Esophagus muscularis mucosa (tissue), 4 donors: ENCODE results near the gene NLRP9. TPM values are rescaled to one million over a fixed set of nuclear protein-coding genes. Genes with fewer than 3 reads are reported as not detected.

Experiments used
- DNase-seq: peaks from one replicate; pipeline ENCODE4 v3.0.0-alpha.2; 2017; ENCODE audit errors: extremely low spot score
- H3K27ac ChIP-seq, 4 donors: fragments of 200-600 bp; sonication (generic); replicated peaks in 1 of 4; 1 replicate in 3 of 4; 2 replicates in 1 of 4; pipeline ENCODE4 v1.5.1; 2016 to 2019; ENCODE audit warnings: mild to moderate bottlenecking in 1 of 4
- H3K27me3 ChIP-seq, 4 donors: fragments of 200-600 bp; sonication (generic); one replicate each; pipeline versions ENCODE4 v1.5.1 to v1.6.0; 2016 to 2019
- H3K36me3 ChIP-seq, 4 donors: fragments of 200-600 bp; sonication (generic); one replicate each; pipeline ENCODE4 v1.5.1; 2016 to 2019
- H3K4me1 ChIP-seq, 4 donors: fragments of 200-600 bp; sonication (generic); one replicate each; pipeline ENCODE4 v1.5.1; 2016 to 2019
- H3K4me3 ChIP-seq, 4 donors: fragments of 200-600 bp; sonication (generic); 1 replicate in 2 of 4; 2 replicates in 2 of 4; pipeline ENCODE4 v1.5.1; 2016 to 2019; ENCODE audit warnings: mild to moderate bottlenecking in 4 of 4, moderate library complexity in 1 of 4
- H3K9me3 ChIP-seq, 4 donors: fragments of 200-600 bp; sonication (generic); 1 replicate in 3 of 4; 2 replicates in 1 of 4; pipeline ENCODE4 v1.5.1; 2016 to 2019
- EP300 ChIP-seq: sonication (generic); formaldehyde crosslinking; IDR thresholded peaks from one replicate; pipeline ENCODE4 v1.6.1; 2017; ENCODE audit warnings: antibody characterized with exemption
- POLR2A ChIP-seq: fragments of 450-650 bp; IDR thresholded peaks from one replicate; pipeline ENCODE4 v1.6.1; 2017; ENCODE audit warnings: antibody characterized with exemption, moderate library complexity, mild to moderate bottlenecking, low read depth
- POLR2AphosphoS5 ChIP-seq, 2 donors: sonication (generic); formaldehyde crosslinking; IDR thresholded peaks; one replicate each; pipeline ENCODE4 v1.6.1; 2017; ENCODE audit warnings: antibody characterized with exemption in 2 of 2
- WGBS: methylation state at CpG from one replicate; pipeline ENCODE4 v1.1.5; 2018; 5-methylcytosine and 5-hydroxymethylcytosine counted together
- intact Hi-C: fragments of 100-400 bp; cut with DNase I; formaldehyde crosslinking; loops from one replicate; pipeline ENCODE4 v1.15.1; 2023
- total RNA-seq, 4 donors: library from RNA; depleted of rRNA; stranded (reverse); fragments of >200 nt; gene quantifications; one replicate each; pipeline versions ENCODE4 v1.1.0 to v1.2.1, GENCODE V29; 2016
- TF ChIP-seq, protein P1 (sequence below), 3 experiments: fragments of 200-600 bp in 2 of 3; fragments of 450-650 bp in 1 of 3; sonication (generic) in 2 of 3; IDR thresholded peaks; one replicate each; pipeline ENCODE4 v1.5.1; 2017 to 2019; ENCODE audit warnings: antibody characterized with exemption in 3 of 3, mild to moderate bottlenecking in 2 of 3, moderate library complexity in 1 of 3

Gene NLRP9
- total RNA-seq, 4 donors from 2014 or later, result not detected

DNA sequence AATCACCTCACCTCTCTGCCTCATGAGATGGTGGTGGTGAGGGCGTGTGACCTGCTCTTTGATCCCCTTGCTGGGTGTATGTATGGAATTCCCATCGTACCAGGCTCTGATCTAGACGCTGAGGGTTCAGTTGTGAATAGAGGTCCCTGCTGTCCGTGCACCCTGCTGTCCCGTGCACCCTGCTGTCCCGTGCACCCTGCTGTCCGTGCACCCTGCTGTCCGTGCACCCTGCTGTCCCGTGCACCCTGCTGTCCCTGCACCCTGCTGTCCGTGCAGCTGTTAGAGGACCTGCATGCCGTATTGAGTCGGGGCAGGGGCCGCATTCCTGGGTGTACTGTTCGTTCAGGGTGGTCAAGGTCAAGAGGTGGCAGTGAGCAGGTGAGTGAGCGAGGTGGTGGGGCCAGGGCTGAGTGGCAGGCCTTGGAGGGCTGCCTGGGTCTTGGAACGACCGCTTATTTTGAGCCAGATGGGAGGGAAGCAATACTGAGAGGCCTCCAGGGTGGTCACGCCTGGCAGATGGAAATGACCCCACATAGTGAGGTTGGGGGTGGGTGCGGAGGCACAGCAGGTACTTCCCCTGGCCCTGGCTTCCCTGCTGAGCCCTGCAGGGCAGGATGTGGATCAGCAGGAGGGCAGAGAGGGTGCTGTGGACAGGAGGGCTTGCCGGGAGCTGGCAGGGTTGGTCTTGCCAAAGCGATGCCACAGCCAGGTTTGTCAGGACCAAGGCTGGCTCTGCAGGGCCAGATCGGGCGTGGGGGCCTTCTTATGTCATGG lies 67.7 kb downstream of the NLRP9 start:
- Histone ChIP-seq H3K4me1 (peaks cover 7 to 52% (median 23%) of the 10 kb centered on the region in 4 donors), H3K27ac (no peak overlapping the region), H3K27me3 (no peaks in the 10 kb centered on the region), H3K4me3 (no peak overlapping the region), H3K9me3 (no peaks in the 10 kb centered on the region), H3K36me3 (peaks cover 52 to 85% (median 78%) of the 10 kb centered on the region in 4 donors)
- intact Hi-C loops, result no loop called here
- no peak for DNase-seq
- WGBS, result 75% methylated on average over 17 of the region's 23 CpGs
- TF ChIP-seq, protein P1, sequence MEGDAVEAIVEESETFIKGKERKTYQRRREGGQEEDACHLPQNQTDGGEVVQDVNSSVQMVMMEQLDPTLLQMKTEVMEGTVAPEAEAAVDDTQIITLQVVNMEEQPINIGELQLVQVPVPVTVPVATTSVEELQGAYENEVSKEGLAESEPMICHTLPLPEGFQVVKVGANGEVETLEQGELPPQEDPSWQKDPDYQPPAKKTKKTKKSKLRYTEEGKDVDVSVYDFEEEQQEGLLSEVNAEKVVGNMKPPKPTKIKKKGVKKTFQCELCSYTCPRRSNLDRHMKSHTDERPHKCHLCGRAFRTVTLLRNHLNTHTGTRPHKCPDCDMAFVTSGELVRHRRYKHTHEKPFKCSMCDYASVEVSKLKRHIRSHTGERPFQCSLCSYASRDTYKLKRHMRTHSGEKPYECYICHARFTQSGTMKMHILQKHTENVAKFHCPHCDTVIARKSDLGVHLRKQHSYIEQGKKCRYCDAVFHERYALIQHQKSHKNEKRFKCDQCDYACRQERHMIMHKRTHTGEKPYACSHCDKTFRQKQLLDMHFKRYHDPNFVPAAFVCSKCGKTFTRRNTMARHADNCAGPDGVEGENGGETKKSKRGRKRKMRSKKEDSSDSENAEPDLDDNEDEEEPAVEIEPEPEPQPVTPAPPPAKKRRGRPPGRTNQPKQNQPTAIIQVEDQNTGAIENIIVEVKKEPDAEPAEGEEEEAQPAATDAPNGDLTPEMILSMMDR (IDR thresholded peaks at IDR 0.05), result no peak
- TF ChIP-seq POLR2A (no peak), EP300 (no peak), POLR2AphosphoS5 (IDR thresholded peaks at IDR 0.05) (no peak)

DNA sequence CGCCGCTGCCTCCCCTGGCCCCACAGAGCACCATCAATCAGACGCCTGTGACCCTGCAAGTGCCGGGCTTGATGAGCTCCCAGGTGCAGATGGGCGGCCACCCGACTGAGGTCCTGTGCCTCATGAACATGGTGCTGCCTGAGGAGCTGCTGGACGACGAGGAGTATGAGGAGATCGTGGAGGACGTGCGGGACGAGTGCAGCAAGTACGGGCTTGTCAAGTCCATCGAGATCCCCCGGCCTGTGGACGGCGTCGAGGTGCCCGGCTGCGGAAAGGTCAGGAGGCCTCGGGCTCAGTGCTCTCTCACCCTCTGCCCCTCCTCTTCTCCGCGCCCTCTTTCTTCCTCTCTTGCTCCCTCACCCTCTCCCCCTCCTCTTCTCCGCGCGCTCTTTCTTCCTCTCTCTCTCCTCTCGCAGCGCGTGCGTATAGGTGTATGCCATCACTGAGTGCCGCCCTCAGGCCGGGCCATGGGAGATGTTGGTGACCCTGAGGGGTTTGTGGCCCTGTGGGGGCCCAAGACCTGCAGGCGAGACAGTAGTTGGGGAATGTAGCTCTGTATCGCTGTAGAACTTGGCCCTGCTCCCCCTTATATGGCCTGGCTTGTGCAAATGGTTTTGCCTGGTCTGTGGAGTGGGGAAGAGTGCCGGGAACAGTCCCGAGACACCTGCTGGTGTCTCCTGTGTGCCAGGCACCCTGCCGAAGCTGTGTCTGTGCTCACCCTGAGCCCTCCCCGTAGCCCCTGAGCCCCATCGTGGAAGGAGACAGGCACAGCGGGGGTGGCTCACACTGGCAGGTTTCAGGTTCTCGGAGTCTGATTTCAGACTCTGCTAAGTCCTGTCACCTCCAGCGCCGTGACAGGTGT lies 68.6 kb downstream of the NLRP9 start:
- 87% methylated on average over 34 of the region's 43 CpGs for WGBS
- no peak overlapping the region for H3K27ac ChIP-seq
- TF ChIP-seq POLR2AphosphoS5 (IDR thresholded peaks at IDR 0.05) (no peak), POLR2A (no peak), EP300 (no peak)
- TF ChIP-seq, protein P1 (IDR thresholded peaks at IDR 0.05), result no peak
- H3K27me3 ChIP-seq, result no peaks in the 10 kb centered on the region
- no peak for DNase-seq
- intact Hi-C loops, result no loop called here
- no peaks in the 10 kb centered on the region for H3K9me3 ChIP-seq
- peaks cover 5 to 51% (median 21%) of the 10 kb centered on the region in 4 donors for H3K4me1 ChIP-seq
- H3K4me3 ChIP-seq, result no peak overlapping the region
- peaks cover 60 to 93% (median 85%) of the 10 kb centered on the region in 4 donors for H3K36me3 ChIP-seq

DNA sequence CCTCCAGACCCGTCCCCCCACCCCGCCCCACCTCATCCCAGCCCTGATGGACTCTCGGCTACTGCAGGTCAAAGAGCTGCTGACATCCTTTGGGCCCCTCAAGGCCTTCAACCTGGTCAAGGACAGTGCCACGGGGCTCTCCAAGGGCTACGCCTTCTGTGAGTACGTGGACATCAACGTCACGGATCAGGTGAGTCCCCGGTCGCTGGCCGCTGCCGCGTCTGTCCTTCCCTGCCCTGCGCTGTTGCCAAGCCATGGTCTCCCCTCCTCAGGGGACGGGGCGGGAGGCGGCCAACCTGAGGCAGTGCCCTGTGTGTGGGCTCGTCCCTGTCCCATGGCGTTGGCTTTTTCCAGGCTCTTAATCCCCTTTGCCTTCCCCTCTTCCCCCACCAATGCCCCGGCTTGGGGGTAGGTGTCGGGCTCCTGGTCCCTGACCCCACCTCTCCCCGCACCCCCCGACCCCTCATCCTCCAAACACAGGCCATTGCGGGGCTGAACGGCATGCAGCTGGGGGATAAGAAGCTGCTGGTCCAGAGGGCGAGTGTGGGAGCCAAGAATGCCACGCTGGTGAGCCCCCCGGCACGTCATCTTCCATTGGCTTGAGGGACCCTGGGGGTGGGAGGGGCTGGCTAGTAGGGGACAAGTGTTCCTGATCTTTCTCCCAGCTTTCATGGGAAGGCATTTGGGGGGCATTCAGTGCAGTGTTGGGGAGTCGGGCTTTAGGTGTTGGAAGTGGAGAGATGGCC lies 69.4 kb downstream of the NLRP9 start:
- Histone ChIP-seq H3K36me3 (peaks cover 69 to 96% (median 87%) of the 10 kb centered on the region in 4 donors), H3K4me3 (no peak overlapping the region), H3K9me3 (no peaks in the 10 kb centered on the region), H3K27me3 (no peaks in the 10 kb centered on the region), H3K4me1 (peaks cover 0 to 42% (median 15%) of the 10 kb centered on the region in 4 donors), H3K27ac (no peak overlapping the region)
- TF ChIP-seq EP300, result no peak
- TF ChIP-seq POLR2A, result no peak
- TF ChIP-seq, protein P1 (IDR thresholded peaks at IDR 0.05), result no peak
- TF ChIP-seq POLR2AphosphoS5 (IDR thresholded peaks at IDR 0.05), result no peak
- WGBS, result 86% methylated on average over 29 of the region's 30 CpGs
- intact Hi-C loops, result no loop called here
- no peak for DNase-seq

- peaks cover 77 to 97% (median 90%) of the 10 kb centered on the region in 4 donors for H3K36me3 ChIP-seq
- intact Hi-C loops, result no loop called here
- H3K27ac ChIP-seq, result no peak overlapping the region
- no peaks in the 10 kb centered on the region for H3K9me3 ChIP-seq
- no peak overlapping the region for H3K4me3 ChIP-seq
- no peak for DNase-seq
- 72% methylated on average over 9 of the region's 11 CpGs for WGBS
- no peak for TF ChIP-seq EP300
- no peak for TF ChIP-seq POLR2A
- TF ChIP-seq, protein P1 (IDR thresholded peaks at IDR 0.05), result no peak
- no peak for TF ChIP-seq POLR2AphosphoS5 (IDR thresholded peaks at IDR 0.05)
- peaks cover 0 to 41% (median 14%) of the 10 kb centered on the region in 4 donors for H3K4me1 ChIP-seq
- H3K27me3 ChIP-seq, result no peaks in the 10 kb centered on the region
Measured at GRCh38 chr19:55667958-55668357, 70.2 kb downstream of the NLRP9 start.
